GM18526 (cell line): ENCODE data around the gene OR9Q1.
"Not testable (repeated sequence)": the region's sequence is repeated elsewhere in the genome, so short reads cannot be mapped to it uniquely, and the experiment has no call there.

Experiments used
- POLR2A ChIP-seq: IDR thresholded peaks from 3 replicates; pipeline ENCODE4 v1.6.1; 2011; ENCODE audit not compliant: insufficient read length; ENCODE audit errors: extremely low read depth

OR9Q1 gene

DNA sequence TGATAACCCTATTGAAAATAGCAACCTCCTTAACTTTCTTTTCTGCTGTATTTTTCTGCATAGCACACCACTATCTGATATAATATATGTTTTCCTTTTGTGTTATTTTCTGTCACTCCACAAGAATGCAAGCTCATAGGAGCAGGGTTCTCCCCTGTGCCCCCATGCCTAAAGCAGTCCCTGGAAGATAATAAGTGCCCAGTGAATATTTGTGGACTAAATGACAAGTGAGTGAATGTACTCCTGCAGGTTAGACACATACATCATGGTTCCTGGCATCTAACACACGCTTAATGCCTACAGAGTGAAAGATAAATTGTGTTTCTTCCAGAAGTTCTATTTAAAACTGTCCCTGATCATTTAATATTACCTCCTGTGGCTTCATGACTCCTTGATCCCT, 141.3 kb downstream of the OR9Q1 start:
- TF ChIP-seq POLR2A = no peak

DNA sequence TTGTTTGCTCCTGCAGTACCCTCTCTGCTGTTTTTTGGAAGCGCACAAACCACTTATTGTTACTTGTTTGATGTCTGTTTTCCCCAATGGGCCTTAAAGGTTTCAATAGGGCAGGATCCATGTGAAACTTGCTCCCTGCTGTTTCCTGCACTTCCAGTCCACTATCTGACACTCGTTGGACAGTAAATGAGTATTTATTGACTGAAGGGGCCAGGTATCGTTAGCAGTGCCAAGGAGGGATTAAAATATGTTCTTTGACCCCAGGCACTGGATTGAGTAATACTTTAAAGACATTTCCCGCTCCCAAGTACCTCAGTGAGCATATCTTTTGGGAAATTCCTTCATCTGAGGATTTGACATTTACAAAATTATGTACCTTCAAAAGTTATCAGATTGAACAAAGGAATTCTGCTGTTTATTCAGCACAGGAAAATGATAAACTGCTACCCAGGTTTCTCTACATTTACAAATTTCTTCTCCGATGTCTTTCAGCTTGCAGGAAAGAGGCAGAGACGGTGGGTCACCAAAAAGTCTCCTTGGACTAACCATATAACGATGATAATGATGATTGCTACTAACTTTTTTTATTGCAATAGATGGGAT, 141.9 kb downstream of the OR9Q1 start:
- no peak for TF ChIP-seq POLR2A

DNA sequence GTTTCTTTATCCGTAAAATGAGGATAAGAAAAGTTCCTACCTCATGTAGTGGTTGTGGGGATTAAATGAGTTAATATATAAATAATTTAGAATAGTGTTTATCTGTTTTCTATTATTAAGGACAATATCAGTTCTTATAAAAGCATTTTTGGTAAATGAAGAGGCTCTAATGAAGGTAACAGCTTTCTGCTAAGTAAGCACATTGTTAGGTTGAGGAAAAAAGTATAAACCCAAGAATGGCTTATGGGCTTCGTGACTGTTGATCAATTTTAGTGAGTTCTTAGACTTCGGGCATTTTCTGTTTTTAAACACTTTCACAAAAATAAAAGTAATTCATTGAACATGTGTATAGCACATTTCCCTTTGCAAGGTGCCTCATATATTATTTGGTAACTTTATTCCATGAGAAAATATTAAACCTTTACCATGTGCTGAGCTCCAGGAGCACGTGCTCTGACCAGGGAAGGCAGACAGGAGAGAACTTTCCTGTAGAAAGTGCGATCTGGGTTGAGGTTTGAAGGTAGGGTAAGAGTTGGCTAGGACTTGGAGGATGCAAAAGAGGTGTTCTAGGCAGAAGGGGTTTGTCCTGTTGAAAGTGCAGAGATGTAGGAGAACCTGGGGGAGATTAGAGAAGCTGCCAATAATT, 153.9 kb downstream of the OR9Q1 start:
- no peak for TF ChIP-seq POLR2A

DNA sequence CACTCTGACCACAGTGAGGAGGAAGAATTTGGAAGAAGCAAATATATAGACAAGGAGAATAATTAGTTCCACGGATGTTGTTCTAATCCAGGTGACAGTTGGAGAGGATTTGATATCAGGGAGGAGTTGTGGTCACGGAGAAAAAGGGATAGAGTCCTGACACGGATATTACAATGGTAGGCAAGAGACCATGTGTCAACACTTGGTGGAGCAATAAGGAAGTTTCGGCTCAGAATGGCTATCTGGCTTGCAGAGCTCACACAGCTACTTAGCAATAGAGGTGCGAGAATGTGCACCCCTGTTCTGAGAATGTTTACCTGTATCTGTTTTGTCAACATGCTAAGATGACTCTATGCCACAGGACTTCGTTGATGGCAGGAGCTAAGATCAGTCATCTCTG, 154.8 kb downstream of the OR9Q1 start:
- no peak for TF ChIP-seq POLR2A

DNA sequence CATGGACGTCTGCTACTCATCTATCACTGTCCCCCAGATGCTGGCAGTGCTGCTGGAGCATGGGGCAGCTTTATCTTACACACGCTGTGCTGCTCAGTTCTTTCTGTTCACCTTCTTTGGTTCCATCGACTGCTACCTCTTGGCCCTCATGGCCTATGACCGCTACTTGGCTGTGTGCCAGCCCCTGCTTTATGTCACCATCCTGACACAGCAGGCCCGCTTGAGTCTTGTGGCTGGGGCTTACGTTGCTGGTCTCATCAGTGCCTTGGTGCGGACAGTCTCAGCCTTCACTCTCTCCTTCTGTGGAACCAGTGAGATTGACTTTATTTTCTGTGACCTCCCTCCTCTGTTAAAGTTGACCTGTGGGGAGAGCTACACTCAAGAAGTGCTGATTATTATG, 156.0 kb downstream of the OR9Q1 start:
- TF ChIP-seq POLR2A = no peak

DNA sequence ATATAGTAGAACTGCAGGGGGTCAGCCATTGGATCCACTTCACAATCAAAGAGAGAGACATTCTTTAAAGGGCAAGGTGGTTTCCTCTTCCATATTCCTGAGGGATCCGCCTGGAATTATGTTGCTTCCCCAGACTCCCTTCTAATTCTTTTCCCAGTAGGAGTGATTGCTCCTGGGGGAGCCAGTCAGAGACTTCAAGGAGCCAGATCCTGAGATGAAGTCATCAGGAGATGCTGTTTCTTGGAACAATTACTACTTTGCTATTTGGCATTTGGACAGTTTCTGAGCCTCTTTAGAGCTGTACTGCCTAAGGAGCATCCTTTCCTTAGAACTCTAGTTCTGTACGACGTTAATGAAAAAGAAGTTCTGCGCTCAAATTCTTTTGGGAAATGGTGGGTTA, 163.3 kb downstream of the OR9Q1 start:
- no peak for TF ChIP-seq POLR2A

DNA sequence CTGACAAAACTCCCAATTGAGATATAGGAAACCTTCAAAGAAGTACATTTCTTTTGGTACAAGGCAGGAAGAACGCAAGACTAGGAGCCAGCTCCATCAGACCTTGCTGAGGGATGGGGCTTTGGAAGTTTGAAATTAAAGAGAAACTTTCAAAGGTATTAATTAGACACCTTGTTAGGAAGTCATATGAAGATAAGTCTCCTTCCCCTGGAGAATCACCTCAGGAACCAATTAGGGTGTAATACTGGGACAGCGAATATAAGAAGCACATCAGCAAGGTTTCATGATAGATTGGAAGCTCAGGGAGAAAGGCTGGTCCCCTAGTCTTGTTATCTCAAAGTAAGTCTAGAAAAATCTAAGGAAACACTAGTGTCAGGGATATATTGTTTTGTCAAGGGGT, 165.1 kb downstream of the OR9Q1 start, which contains the start of gene OR9Q2:
OR9Q2 (plus strand) TSS at position 301 of the 400 bp plus-strand sequence. CDS start 1,421 bp downstream, outside the sequence.
- no peak for TF ChIP-seq POLR2A

DNA sequence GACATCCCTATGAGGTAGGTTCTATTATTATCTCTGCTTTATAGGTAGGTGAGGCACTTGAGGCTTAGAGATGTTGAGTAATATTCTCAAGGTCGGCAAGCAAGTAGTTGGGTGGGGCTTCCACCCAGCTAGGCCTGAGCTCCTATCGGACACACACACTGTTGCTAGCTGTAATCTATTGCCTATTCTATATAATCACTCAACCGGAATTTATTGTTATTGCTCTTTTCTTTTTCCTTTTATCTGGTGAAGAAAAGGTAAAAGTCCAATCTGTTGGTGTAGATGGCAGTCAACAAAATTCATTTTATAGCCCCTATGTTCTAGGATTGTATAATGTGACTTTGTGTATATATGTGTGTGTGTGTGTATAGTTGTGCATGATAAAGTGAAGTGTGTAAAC, 168.5 kb downstream of the OR9Q1 start:
- no peak for TF ChIP-seq POLR2A

DNA sequence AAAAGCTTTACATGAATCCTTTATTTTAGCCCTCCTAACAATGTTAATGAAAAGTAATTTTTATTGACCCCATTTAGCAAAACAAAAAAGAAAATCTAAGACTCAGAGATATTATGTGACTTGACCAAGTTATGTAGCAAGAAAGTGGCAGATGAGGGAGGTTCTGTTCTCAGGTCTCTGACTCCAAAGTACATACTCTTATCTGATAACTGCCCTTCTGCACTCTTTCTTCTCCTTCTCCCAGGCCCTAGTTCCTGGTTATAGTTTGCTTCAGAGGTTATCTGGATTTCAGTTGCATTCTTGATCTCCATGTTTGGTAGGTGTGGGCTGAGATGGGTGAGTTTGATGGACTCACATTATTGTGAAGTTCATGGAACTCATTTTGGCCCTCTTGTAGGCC, 169.7 kb downstream of the OR9Q1 start:
- TF ChIP-seq POLR2A = no peak

DNA sequence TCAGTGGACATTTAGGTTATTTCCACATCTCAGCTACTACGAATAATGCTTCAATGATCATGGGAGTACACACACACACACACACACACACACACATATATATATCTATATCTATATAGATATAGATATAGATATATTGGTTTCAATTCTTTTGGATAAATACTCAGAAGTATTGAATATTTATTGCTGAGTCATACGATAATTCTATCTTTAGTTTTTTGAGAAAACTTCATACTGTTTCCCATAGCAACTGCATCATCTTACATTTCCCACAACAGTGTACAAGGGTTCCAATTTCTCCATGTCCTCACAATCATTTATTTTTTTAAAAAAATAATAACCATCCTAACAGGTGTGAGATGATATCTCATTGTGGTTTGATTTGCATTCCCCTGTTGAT, 172.3 kb downstream of the OR9Q1 start:
- TF ChIP-seq POLR2A = no peak

DNA sequence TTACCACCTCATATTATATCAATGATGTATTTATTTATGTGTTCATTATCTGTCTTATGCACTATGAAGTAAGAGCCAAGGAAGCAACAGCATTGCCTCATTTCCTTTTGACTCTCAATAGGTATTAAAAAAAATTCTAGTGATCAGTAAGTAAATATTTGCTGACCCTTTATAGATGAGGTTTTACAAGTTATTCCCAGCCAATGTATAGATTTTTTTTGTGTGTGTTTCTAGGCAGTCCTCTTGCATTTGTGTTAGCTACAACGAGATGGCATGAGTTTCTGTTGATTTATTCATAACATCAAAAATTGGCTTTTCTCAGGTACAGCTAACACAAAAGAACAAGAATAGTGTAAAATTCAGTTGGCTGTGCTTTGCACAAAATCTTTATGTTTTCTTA, 175.6 kb downstream of the OR9Q1 start:
- no peak for TF ChIP-seq POLR2A

DNA sequence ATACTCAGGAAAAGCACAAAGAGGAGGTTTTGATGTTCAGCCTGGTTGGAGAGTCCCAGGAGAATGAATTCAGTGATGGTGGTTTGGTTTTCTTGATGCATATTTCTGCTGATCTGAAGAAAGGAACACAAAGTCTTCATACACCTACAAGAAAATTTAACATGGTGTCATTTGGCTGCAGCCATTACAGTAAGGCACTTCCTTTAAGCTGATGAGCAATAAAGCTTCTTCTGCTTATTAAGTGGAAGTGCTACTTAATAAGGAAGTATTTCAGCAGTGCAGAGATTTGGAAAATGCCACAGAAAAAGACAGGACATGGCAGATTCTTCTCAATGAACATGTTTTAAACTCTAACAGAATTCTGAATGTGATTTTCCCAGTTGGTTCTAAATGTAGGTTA, 180.4 kb downstream of the OR9Q1 start, which contains the start of gene OR1S2:
OR1S2 (minus strand) TSS at position 101 of the 400 bp plus-strand sequence; CDS start at position 101, 0 bp downstream.
- TF ChIP-seq POLR2A = no peak

DNA sequence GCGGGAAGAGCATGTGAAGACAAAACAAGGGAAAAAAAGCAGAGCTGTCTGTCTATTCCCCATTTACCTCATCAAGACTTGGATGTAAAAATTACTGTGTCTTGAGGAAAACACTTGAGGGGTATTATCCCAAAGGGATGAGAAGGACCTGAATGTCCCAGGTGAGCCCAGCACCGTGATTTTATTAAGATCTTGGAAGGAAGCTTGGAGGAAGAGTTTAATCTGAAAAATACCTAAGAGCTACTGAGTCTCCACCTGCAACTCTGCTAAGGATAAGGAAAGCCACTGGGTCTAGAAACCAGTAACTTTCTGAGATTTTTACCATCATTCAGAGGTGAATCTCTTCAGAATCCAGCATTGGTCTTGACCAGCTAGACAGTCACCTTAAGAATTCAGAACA, 188.7 kb downstream of the OR9Q1 start, which contains the start of gene OR1S1:
OR1S1 (plus strand) TSS at position 301 of the 400 bp plus-strand sequence.
- TF ChIP-seq POLR2A = not testable (repeated sequence)

DNA sequence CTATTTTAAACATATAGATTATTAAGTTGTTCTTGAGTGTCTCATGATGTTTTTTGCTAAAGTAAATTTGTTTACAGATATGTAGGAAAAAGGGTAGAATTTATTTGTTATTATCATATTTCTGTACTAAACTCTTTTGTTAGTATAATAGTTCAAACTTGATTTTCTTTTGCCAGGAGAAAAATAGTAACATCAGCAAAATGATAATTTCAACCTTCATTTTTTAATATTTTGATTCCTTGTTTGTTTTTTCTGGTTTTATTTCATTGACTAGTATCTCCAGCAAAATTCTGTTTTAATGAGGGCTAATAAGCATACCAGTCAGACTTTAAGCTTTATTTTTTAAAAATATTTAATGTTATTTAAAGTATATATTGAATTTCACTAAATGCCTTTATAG, 192.8 kb downstream of the OR9Q1 start:
- TF ChIP-seq POLR2A = no peak

DNA sequence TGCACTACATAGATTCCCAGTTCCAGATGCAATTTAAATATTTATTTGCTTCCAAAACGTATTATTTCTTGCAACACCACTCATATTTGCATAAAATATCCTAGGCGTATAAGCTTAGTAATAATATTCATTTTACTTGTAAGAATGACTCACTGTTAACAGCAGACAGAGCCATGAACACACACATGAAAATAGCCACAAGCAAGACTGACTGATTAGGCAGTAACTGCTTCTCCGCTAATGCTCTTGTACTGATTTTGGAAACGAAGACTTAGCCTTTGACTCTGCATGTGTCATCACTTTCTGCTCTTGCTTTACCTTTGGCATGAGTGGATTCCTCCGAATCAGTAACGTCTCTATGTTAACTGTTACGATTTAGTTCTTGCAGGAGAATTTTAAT, 199.0 kb downstream of the OR9Q1 start:
- TF ChIP-seq POLR2A = no peak

DNA sequence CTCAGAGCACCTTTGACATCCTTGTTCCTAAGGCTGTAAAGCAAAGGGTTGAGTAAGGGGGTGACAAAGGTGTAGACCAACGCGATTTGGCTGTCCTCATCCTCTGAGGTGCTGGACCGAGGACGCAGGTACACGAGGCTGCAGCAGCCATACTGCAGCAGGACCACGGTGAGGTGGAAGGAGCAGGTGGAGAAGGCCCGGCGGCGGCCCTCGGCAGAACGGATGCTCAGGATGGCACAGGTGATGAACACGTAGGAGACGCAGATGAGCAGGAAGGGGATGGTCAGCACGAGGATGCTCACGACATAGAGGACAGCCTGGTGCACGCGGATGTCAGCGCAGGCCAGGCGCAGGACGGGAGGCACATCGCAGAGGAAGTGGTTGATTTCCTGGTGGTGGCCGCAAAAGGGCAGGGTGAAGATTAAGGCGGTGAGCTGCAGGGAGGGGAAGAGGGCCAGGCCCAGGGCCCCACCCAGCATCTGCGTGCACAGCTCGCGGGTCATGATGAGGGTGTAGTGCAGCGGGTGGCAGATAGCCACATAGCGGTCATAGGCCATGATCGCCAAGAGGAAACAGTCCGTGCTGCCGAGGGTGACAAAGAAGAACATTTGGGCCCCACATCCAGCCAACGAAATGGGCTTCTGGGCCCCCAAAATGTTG, 204.4 kb downstream of the OR9Q1 start:
- no peak for TF ChIP-seq POLR2A
